ENCODE measurements around the gene ADAMTS17. TPM values are rescaled to one million over a fixed set of nuclear protein-coding genes. Genes with fewer than 3 reads are reported as not detected.

Gene ADAMTS17
- total RNA-seq, 2 experiments from 2014 or later = 0.99 to 1.2 TPM

DNA sequence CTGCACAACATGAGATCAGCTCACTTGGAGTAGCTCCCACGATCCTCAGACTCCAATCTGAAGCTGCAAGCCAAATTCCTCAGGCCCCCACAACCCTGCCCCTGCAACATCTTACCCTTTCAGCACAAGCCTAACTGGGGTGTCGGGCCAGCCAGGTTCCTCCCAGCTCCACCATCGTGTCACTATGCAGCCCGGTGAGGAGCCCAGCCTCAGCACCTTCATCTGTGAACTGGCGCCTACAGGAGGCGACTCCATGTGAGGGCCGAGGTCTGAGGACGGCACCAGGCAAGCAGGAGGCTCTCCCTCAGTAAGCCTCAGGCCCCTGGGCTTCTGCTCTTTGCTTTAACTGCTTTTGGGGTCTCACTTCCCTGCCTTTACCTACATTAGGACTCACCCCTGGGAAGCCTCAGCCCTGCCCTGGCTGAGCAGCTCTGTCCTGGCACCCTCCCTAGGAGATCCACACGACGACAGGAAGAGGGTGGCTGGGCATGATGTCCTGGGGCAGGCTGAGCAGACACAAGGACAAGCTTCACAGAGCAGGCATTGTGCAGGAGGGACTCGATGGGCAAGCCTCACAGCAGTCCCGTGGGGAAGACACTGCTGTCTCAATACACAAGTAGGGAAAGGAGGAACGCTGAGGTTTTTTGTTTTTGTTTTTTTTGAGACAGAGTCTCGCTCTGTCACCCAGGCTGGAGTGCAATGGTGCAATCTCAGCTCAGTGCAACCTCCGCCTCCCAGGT, 104.6 kb downstream of the ADAMTS17 start:
- intact Hi-C loops (cut with micrococcal nuclease) = no loop called here
- ChIA-PET CTCF (no interaction called here), POLR2A (no interaction called here)
- Mint-ChIP-seq H3K27ac (no peak overlapping the region), H3K36me3 (no peaks in the 10 kb centered on the region), H3K4me1 (ENCODE audit: low read depth) (no peaks in the 10 kb centered on the region), H3K4me3 (no peak overlapping the region), H3K27me3 (no peaks in the 10 kb centered on the region), H3K9me3 (no peaks in the 10 kb centered on the region)
- no peak for DNase-seq

DNA sequence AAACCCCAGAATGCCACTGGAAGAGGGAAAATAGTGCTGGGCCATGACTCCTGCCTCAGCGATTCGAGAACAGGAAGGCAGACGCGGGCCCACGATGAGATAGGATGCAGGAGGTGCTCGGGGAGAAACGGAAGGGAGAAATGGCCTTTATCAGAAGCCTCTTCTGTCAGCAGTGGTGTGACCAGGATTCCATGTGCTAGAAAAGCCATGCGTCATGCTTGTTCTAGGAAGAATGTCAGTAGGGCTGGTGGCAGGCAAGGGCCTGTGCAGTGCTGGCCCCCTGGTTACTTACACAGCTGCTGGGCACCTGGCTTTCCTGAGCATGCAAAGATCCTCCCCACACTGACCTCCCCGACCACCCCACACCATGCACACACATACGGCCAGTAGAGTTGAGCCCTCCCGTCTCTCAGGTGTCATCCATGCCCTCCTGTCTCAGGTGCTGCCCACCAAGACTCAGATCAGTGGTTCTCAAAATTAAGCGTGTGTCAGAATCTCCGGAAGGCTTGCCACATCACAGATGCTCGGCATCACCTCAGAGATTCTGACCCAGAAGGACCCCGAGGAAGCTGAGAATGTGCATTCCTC, 106.7 kb downstream of the ADAMTS17 start:
- H3K4me3 Mint-ChIP-seq = no peak overlapping the region
- no peak for DNase-seq
- no peak overlapping the region for H3K27ac Mint-ChIP-seq
- intact Hi-C loops (cut with micrococcal nuclease) = no loop called here
- no peaks in the 10 kb centered on the region for H3K27me3 Mint-ChIP-seq
- H3K9me3 Mint-ChIP-seq = no peaks in the 10 kb centered on the region
- H3K4me1 Mint-ChIP-seq (ENCODE audit: low read depth) = peaks cover 3% of the 10 kb centered on the region
- H3K36me3 Mint-ChIP-seq = no peaks in the 10 kb centered on the region
- CTCF ChIA-PET = no interaction called here
- POLR2A ChIA-PET = no interaction called here

DNA sequence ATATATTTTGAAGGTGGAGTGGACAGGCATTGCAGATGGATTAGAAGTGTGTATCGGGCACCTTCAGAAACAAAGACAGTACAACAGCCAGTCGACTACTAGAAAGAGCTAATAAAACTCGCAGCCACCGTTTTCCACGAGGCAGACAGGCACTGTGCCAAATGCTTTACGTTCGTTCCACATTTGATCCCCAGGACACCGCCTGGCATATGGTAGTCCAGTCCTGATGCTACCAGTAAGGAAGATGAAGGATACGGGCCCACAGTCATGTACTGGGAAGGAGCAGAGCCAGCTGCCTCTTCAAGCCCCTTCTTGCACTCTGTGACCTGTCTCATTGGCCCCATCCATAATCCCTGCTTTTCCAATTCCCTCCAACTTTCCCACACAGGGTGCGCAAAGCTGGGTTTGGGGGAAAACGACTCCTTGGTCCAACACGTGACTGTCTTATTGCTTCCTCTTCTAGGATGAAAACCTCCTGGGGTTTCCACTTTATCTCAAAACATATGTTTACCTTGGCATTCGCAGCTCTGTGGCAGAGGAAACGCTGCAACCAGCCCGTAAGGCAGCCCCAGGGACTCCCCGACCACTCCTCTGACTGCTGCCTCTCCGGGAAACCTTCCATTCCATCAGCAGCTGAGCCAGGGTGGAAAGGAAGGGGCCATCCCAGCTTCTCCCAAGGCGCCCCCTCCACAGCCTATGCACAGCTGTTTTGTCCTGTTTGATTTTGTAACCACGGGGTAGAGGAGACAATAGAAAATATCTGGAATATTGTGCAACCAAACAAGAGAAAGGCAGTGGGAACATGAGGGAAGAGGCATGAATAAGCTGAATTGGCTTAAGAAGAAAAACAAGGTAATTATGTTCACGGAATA, 107.4 kb downstream of the ADAMTS17 start:
- intact Hi-C loops (cut with micrococcal nuclease) = no loop called here
- no peaks in the 10 kb centered on the region for H3K9me3 Mint-ChIP-seq
- H3K27me3 Mint-ChIP-seq = no peaks in the 10 kb centered on the region
- no peaks in the 10 kb centered on the region for H3K36me3 Mint-ChIP-seq
- no peak for DNase-seq
- ChIA-PET CTCF (interaction anchor here (0.5 kb wide), 1 partner anchor 67 kb away, joined by 3 read pairs; no protein-coding TSS in a partner anchor), POLR2A (no interaction called here)
- H3K4me3 Mint-ChIP-seq = no peak overlapping the region
- peaks cover 7% of the 10 kb centered on the region for H3K4me1 Mint-ChIP-seq (ENCODE audit: low read depth)
- H3K27ac Mint-ChIP-seq = no peak overlapping the region

DNA sequence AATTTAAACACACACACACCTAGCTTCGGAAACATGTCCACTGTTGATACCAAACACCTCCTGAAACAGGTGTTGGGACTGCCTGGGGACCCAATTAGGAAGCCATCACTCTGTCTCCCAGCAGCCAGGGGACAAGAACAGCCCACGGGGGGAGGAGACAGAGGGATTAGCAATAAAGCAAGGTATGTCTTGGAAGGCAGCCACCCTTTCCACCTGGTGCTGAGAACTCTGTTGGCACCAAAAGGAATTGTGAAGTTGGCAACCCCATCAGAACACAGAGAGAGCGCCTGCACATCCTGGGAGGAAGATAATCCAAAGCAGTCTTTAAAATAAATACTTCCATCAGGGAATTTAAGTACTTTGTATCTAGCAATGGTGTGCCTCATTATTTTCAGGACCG, 111.0 kb downstream of the ADAMTS17 start:
- H3K27ac Mint-ChIP-seq = no peak overlapping the region
- no peaks in the 10 kb centered on the region for H3K36me3 Mint-ChIP-seq
- no peak overlapping the region for H3K4me3 Mint-ChIP-seq
- CTCF ChIA-PET = no interaction called here
- DNase-seq = no peak
- no peaks in the 10 kb centered on the region for H3K27me3 Mint-ChIP-seq
- H3K4me1 Mint-ChIP-seq (ENCODE audit: low read depth) = peaks cover 7% of the 10 kb centered on the region
- no peaks in the 10 kb centered on the region for H3K9me3 Mint-ChIP-seq
- intact Hi-C loops (cut with micrococcal nuclease) = no loop called here
- POLR2A ChIA-PET = no interaction called here

DNA sequence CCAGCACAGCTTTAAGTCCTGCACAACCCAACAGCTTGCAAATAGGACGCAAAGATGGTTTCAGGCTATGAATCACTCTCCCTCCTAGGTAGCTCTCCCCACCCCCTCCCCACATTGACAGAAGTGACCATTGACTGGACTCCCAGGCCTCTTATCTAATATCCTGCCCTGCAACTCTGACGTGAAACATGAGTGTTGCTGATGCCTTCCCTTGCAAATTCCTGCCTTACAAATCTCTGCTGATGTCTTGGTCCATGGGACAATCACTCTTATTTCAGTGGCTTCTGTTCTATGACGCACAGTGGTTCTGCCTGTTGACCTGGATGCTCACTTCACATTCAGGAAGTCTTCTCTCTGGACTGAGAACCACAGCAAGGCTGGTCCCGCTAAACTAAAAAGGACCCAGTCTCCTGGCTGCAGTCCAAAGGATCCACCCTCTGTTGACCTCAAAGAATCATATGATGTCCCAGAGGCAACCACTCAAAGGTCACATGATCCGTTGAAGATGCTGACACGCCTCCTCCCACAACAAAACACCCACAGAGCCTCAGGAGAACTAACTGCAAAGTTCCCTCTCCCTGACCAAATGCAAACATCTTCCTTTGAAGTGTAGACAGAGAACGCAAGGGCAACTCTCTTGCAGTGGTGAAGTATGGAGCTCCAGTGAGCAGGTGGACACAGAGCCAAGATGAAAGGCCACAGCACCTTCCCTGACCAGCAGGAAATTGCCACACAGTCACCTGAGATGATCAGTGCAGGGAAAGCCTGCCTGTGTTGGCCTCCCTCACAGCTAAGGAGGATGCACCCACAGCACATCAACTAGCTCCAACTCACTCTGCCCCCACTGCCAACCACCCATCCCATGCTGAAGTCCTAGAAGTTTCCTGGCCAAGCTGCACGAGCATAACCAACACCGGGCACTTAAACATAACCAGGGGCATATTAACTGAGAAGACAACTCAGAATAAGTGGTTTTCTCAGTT, 112.3 kb downstream of the ADAMTS17 start:
- H3K4me1 Mint-ChIP-seq (ENCODE audit: low read depth) = peaks cover 7% of the 10 kb centered on the region
- no peaks in the 10 kb centered on the region for H3K36me3 Mint-ChIP-seq
- intact Hi-C loops (cut with micrococcal nuclease) = no loop called here
- H3K27ac Mint-ChIP-seq = no peak overlapping the region
- POLR2A ChIA-PET = no interaction called here
- no peaks in the 10 kb centered on the region for H3K27me3 Mint-ChIP-seq
- CTCF ChIA-PET = no interaction called here
- DNase-seq = no peak
- no peak overlapping the region for H3K4me3 Mint-ChIP-seq
- H3K9me3 Mint-ChIP-seq = no peaks in the 10 kb centered on the region

DNA sequence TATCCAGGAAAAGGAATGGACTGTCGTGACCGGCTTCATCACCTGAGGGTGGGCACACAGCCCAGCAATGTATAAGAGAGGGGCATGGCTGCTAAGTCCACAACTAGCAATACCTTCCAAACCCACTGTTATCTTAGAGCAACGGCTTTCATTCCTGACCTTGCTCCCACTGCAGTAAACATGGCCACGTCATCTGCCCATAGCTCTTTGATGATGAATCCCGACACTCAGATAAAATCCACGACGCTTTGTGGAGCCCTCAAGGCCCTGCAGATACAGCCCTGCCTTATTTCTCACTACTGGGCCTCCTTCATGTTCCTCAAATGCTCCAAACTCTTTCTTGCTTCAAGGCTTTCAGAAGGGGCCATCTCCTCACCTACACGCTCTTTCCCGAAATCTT, 114.0 kb downstream of the ADAMTS17 start:
- CTCF ChIA-PET = no interaction called here
- Mint-ChIP-seq H3K27ac (no peak overlapping the region), H3K27me3 (no peaks in the 10 kb centered on the region), H3K36me3 (no peaks in the 10 kb centered on the region), H3K4me1 (ENCODE audit: low read depth) (peaks cover 7% of the 10 kb centered on the region), H3K9me3 (no peaks in the 10 kb centered on the region), H3K4me3 (no peak overlapping the region)
- intact Hi-C loops (cut with micrococcal nuclease) = no loop called here
- POLR2A ChIA-PET = no interaction called here
- DNase-seq = no peak

DNA sequence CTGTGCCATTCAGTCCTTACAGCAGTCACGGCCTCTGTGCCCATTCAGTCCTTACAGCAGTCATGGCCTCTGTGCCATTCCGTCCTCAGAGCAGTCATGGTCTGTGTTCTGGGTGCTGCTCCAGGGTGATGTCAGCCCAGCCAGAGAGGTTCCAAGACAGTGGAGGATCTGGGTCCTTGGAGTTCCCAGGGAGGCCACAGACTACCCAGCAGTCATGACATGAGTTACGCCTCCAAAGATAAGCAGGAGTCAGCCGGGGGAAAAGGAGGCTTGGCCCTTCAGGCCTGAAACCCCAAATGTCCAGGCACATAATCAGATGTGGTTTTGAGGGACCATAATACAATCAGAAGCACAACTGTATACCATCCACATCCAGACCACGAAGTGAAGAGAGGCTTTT, 115.7 kb downstream of the ADAMTS17 start:
- H3K27ac Mint-ChIP-seq = no peak overlapping the region
- peaks cover 7% of the 10 kb centered on the region for H3K4me1 Mint-ChIP-seq (ENCODE audit: low read depth)
- ChIA-PET POLR2A (no interaction called here), CTCF (no interaction called here)
- no peak for DNase-seq
- H3K27me3 Mint-ChIP-seq = no peaks in the 10 kb centered on the region
- H3K4me3 Mint-ChIP-seq = no peak overlapping the region
- intact Hi-C loops (cut with micrococcal nuclease) = no loop called here
- H3K9me3 Mint-ChIP-seq = no peaks in the 10 kb centered on the region
- H3K36me3 Mint-ChIP-seq = no peaks in the 10 kb centered on the region

DNA sequence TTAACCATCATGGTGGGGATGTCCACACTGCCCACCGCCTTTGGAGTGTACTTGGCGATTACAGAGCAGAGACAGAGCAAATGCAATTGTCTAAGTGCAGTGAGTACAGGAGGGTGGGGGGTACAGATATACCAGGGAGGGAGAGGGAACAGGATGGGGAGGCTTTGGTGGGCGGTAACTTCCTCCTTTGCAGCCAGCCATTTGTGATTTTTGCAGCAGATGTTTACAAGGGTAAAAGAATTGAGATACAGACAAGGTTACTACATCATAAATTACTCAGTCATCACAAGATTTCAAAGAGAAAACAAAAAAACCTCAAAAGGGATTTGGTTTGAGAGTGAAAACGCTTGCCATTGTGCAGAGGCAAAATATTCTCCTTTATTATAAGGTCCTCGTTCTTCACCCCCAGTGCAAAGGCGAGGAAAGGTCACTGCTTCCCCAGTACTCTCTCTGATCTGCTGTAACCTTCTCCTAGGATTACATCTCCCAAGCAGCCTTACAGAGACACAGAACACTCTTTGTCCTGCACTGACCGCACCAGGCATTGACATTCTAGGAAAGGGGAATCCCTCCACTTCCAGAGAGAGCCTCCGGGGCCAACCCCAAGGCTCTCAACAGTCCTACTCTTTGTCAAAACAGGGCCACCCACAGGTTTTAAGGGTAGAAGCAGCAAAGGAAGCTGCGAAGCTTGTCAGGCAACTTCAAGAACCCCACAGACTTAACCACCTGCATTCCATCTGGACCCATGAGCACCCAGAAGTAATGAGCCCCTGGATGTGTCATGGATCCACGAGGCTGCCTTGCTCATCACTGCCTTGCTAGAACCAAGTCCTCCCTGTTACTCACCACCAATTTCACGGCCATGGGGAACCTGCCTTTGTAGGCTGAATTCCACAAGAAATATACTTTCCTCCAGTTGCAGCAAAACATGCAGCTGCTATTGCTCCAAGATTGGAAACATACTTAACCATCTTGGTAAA, 117.3 kb downstream of the ADAMTS17 start:
- Mint-ChIP-seq H3K9me3 (no peaks in the 10 kb centered on the region), H3K4me3 (no peak overlapping the region), H3K4me1 (ENCODE audit: low read depth) (peaks cover 2% of the 10 kb centered on the region), H3K27ac (no peak overlapping the region), H3K27me3 (no peaks in the 10 kb centered on the region), H3K36me3 (no peaks in the 10 kb centered on the region)
- no peak for DNase-seq
- ChIA-PET POLR2A (no interaction called here), CTCF (no interaction called here)
- intact Hi-C loops (cut with micrococcal nuclease) = no loop called here

DNA sequence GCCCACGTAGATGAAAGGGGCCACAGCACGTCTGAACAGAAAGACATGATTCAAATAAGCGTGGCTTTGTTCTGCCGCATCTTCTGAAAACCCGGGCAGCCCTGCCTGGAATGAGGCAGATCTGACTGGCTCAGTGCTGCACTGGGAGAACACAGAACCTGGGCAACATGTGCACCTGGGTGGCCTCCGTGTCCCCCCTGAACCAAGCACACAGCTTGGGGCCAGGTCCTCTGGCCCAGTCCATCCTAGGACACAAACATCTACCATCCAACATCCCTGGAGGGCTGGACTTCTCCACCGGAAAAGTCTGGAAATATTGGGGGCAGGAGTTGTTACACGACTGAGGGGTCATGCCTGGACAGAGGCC, 119.4 kb downstream of the ADAMTS17 start:
- ChIA-PET CTCF (no interaction called here), POLR2A (no interaction called here)
- no peaks in the 10 kb centered on the region for H3K27me3 Mint-ChIP-seq
- H3K4me1 Mint-ChIP-seq (ENCODE audit: low read depth) = no peaks in the 10 kb centered on the region
- no peaks in the 10 kb centered on the region for H3K36me3 Mint-ChIP-seq
- no peak for DNase-seq
- H3K4me3 Mint-ChIP-seq = no peak overlapping the region
- H3K27ac Mint-ChIP-seq = no peak overlapping the region
- intact Hi-C loops (cut with micrococcal nuclease) = no loop called here
- no peaks in the 10 kb centered on the region for H3K9me3 Mint-ChIP-seq

DNA sequence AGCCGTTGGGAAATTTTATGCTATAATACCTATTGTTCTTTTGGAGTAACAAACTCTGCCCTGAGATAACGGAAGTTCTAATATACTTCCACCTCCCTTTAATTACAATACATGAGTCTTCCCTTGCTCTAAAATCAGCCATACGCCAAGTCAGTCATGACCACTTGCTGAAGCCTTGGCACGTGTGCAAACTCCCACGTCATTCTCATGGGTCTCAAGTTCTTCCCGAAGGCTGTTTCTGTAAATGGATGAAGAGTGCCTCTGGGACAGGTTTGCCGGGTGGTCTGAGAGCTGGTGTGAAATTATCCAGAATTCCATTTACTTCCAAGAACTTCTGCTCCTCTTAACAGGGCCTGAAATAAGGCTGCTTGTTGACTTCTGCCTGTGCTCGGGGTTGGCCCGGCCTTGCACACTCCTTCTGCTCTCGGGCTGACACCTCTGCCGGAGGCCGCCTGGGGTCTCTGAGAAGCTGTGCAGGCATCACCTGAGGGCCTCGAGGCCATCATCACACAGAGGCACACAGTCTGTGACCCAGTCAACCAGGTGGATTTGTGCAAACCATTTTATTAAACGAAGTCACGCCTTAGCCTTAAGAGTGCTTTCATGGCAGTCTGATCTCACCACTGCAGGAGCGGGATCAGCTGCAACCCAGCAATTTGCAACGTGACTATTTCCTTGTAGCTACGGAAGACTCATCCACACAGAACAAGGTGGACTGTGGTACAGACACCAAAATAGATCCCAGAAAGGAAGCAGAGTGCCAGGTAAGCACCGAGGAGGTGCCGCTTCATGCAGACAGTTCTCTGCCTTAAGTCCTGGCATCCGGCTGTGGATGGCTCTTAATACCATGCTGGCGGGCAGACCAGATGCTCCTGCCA, 120.1 kb downstream of the ADAMTS17 start:
- no peaks in the 10 kb centered on the region for H3K9me3 Mint-ChIP-seq

More for the DNA sequence above, 120.1 kb downstream of the ADAMTS17 start:
- no peaks in the 10 kb centered on the region for H3K4me1 Mint-ChIP-seq (ENCODE audit: low read depth)
- H3K27ac Mint-ChIP-seq = no peak overlapping the region
- ChIA-PET POLR2A (no interaction called here), CTCF (no interaction called here)
- no peaks in the 10 kb centered on the region for H3K27me3 Mint-ChIP-seq
- intact Hi-C loops (cut with micrococcal nuclease) = no loop called here
- no peak overlapping the region for H3K4me3 Mint-ChIP-seq
- DNase-seq = no peak
- no peaks in the 10 kb centered on the region for H3K36me3 Mint-ChIP-seq

All from activated CD4-positive, alpha-beta memory T cell treated with anti-CD3 and anti-CD28 coated beads for 36 hours (primary cell).